NCI-H82 treated with DMSO at 0.1 percent for 48 hours (cell line): ENCODE measurements around the gene TNK2.
"Not testable (repeated sequence)": the region's sequence is repeated elsewhere in the genome, so short reads cannot be mapped to it uniquely, and the experiment has no call there.

Source experiments
- DNase-seq: peaks from one replicate; lab custom pipeline; 2025; ENCODE audit not compliant: unreplicated experiment; lab: John Stamatoyannopoulos, UW

TNK2 gene

GRCh38 chr3:195918176-195918575 is 9.8 kb upstream of the TNK2 start:
- no peak for DNase-seq

- no peak for DNase-seq
These were observed 8.6 kb upstream of the TNK2 start for GRCh38 chr3:195916991-195917390.

GRCh38 chr3:195916291-195916690 is 7.9 kb upstream of the TNK2 start:
- DNase-seq = no peak

GRCh38 chr3:195914648-195915473 is 6.5 kb upstream of the TNK2 start:
- no peak for DNase-seq

GRCh38 chr3:195914146-195914545 is 5.8 kb upstream of the TNK2 start:
- not testable (repeated sequence) for DNase-seq

- DNase-seq = no peak
These were observed 5.0 kb upstream of the TNK2 start for GRCh38 chr3:195913382-195913781.

GRCh38 chr3:195911946-195912270 is 3.6 kb upstream of the TNK2 start:
- DNase-seq = no peak

GRCh38 chr3:195911041-195911945 is 2.9 kb upstream of the TNK2 start:
- DNase-seq = no peak

GRCh38 chr3:195910499-195910845 is 2.1 kb upstream of the TNK2 start:
- DNase-seq = no peak

GRCh38 chr3:195909644-195910498 is 1.5 kb upstream of the TNK2 start:
- peak; percentile 73 for DNase-seq

- no peak for DNase-seq
These were observed 587 bp upstream of the TNK2 start for GRCh38 chr3:195908694-195909581.

- DNase-seq = no peak
These were observed 742 bp downstream of the TNK2 start for GRCh38 chr3:195907684-195907933.

- DNase-seq = no peak
These were observed 1.3 kb downstream of the TNK2 start for GRCh38 chr3:195906865-195907683.

GRCh38 chr3:195905970-195906864 is 2.1 kb downstream of the TNK2 start:
- DNase-seq = no peak

- DNase-seq = no peak
These were observed 4.0 kb downstream of the TNK2 start for GRCh38 chr3:195904368-195904767.

GRCh38 chr3:195903950-195904290 is 4.4 kb downstream of the TNK2 start:
- DNase-seq = no peak

- DNase-seq = not testable (repeated sequence)
These were observed 5.7 kb downstream of the TNK2 start for GRCh38 chr3:195902634-195903033.

- DNase-seq = not testable (repeated sequence)
These were observed 6.3 kb downstream of the TNK2 start for GRCh38 chr3:195901836-195902585.
